22Rv1 (cell line): ENCODE results near the gene NTRK3.

Experiments
- CTCF ChIP-seq: fragments of 450-650 bp; IDR thresholded peaks from 2 replicates; pipeline ENCODE4 v1.5.1; 2017; ENCODE audit warnings: mild to moderate bottlenecking
- ZFX ChIP-seq: fragments of 450-650 bp; IDR thresholded peaks from 2 replicates; pipeline ENCODE4 v1.6.1; 2017; ENCODE audit warnings: antibody characterized with exemption, borderline replicate concordance

DNA sequence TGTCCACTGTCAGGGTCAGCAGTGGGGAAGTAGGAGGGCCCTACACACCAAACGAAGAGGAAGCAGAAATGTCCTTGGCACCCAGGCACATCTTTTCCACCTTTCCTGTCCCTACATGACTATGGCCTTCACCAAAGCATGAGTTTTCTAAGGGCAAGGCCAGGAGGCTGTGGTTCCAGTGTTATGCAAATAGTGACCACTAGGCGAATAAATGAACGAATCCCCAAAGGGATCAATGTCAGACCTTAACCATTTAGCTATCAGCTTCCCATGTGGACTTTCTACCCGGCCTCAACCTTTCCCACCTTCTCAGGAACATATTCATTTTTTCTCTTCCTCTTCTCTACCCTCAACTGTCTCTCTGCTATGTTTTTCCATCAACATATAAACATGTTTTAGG, 63.1 kb downstream of the NTRK3 start:
- TF ChIP-seq CTCF (peak; percentile 13; the same call in 1 of the 2 replicates), ZFX (no peak)
